K562 (cell line): ENCODE results near the gene TXN.

ENCODE experiments used
- ATF2 ChIP-seq: sonication (generic); formaldehyde crosslinking; IDR thresholded peaks from 2 replicates; pipeline ENCODE4 v1.8.1; 2022; ENCODE audit warnings: missing genetic modification reagents
- MITF ChIP-seq: IDR thresholded peaks from 2 replicates; pipeline ENCODE4 v1.6.1; 2014; ENCODE audit warnings: antibody characterized with exemption
- NRF1 ChIP-seq, 2 experiments: fragments of 450-650 bp; IDR thresholded peaks in 1 of 2; conservative IDR thresholded peaks in 1 of 2; 2 replicates each; pipeline ENCODE4 v1.6.1; 2014; ENCODE audit warnings: mild to moderate bottlenecking in 2 of 2
- POLR2A ChIP-seq: fragments of 450-650 bp; conservative IDR thresholded peaks from 2 replicates; pipeline ENCODE4 v1.6.1; 2016
- RCOR1 ChIP-seq, 2 experiments: IDR thresholded peaks; 2 replicates each; pipeline ENCODE4 v1.6.1; 2012; ENCODE audit warnings: low read depth in 2 of 2, low read length in 2 of 2, borderline replicate concordance in 1 of 2, improper control_type of control experiment in 1 of 2
- TAF1 ChIP-seq: IDR thresholded peaks from 2 replicates; pipeline ENCODE4 v1.6.1; 2011; ENCODE audit warnings: mild to moderate bottlenecking, low read length, moderate library complexity; ENCODE audit not compliant: insufficient read depth, control insufficient read depth, severe bottlenecking; ENCODE audit errors: extremely low read depth
- ZBTB26 ChIP-seq: fragments of 450-650 bp; formaldehyde crosslinking; IDR thresholded peaks from 2 replicates; pipeline ENCODE4 v1.4.0; 2022; ENCODE audit warnings: missing genetic modification characterization

GRCh38 chr9:110217656-110218099 lies 38.6 kb downstream of the TXN start:
- TF ChIP-seq TAF1, result no peak
- TF ChIP-seq ZBTB26 (CRISPR knock-in tag), result no peak
- no peak for TF ChIP-seq POLR2A
- no peak for TF ChIP-seq MITF
- TF ChIP-seq ATF2 (CRISPR knock-in tag), result no peak
- TF ChIP-seq NRF1 (conservative IDR thresholded peaks at IDR 0.05 in 1 of 2, IDR thresholded peaks at IDR 0.05 in 1 of 2), result no peak
- no peak for TF ChIP-seq RCOR1 (IDR thresholded peaks at IDR 0.05; ENCODE audit: borderline replicate concordance in 1 of 2, low read depth in 2 of 2, low read length in 2 of 2)
